ENCODE results near the gene SNX25.

The SNX25 gene

DNA sequence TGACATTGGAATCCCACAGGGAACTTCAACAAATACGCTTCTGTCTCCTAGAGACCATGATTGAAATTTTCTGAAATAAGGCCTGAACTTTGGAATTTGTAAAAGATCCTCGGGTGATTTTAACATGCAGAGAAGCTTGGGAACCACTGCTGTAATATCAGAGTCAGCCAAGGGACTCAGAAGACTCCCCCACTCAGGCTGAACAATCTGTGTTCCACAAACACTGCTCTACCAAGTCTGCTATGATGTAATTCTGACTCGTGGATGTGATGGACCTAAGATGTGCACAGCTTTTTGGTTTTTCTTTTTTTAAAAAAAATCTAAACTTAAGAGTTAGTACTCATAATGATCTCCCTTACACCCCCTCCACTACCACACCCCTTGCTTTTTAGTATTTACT, 160.3 kb downstream of the SNX25 start:
- H3K9ac ChIP-seq: no peak overlapping the region
- TF ChIP-seq, protein P1, sequence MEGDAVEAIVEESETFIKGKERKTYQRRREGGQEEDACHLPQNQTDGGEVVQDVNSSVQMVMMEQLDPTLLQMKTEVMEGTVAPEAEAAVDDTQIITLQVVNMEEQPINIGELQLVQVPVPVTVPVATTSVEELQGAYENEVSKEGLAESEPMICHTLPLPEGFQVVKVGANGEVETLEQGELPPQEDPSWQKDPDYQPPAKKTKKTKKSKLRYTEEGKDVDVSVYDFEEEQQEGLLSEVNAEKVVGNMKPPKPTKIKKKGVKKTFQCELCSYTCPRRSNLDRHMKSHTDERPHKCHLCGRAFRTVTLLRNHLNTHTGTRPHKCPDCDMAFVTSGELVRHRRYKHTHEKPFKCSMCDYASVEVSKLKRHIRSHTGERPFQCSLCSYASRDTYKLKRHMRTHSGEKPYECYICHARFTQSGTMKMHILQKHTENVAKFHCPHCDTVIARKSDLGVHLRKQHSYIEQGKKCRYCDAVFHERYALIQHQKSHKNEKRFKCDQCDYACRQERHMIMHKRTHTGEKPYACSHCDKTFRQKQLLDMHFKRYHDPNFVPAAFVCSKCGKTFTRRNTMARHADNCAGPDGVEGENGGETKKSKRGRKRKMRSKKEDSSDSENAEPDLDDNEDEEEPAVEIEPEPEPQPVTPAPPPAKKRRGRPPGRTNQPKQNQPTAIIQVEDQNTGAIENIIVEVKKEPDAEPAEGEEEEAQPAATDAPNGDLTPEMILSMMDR (conservative IDR thresholded peaks at IDR 0.05; ENCODE audit: low read depth, low read length): no peak
- H3K4me3 ChIP-seq (IDR thresholded peaks at IDR 0.05; ENCODE audit: insufficient read depth, low read depth, low read length): no peak overlapping the region
- H3K27ac ChIP-seq: no peak overlapping the region
- H3K4me2 ChIP-seq: no peak overlapping the region
- H3K36me3 ChIP-seq (ENCODE audit: insufficient read depth): no peaks in the 10 kb centered on the region
- H3K79me2 ChIP-seq (ENCODE audit: insufficient read depth, low read depth): no peaks in the 10 kb centered on the region
- no peaks in the 10 kb centered on the region for H4K20me1 ChIP-seq (ENCODE audit: insufficient read depth)
- H3K4me1 ChIP-seq (ENCODE audit: low read depth, poor library complexity, severe bottlenecking): peaks cover 5% of the 10 kb centered on the region
- no peak overlapping the region for H2AFZ ChIP-seq (ENCODE audit: low read depth)
- H3K27me3 ChIP-seq (ENCODE audit: insufficient read depth, low read depth): no peaks in the 10 kb centered on the region

DNA sequence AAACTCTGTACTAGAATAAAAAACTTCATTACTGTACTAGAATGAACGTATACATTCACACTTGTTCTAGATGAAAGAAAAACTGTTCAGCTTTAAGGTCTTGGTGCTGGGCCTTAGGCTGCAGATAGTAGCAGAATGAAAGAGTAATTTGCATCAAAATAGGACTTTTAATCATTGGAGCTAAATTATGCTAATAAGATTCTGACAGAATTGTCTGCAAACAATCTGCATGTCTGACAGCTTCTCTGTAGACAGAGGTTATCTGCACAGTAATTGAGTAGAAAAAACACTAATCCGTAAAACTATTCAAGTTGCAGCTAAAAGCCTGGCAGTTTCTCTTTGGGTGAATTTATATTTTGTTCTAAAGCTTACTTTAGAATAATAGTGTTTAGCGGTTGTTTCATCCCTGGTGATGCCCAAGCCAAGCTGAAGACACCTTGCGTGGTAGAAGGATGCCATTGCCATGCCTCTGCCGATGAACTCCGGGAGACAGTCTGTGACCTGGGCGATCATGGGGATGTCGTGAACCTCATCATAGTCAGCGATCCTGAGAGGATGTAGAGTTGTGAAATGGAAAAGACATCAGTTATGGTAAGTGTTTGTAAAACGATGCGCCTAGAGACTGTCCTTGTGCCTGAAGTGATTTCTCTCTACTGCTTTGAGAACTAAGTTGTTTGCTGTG, 161.0 kb downstream of the SNX25 start:
- TF ChIP-seq, protein P1 (conservative IDR thresholded peaks at IDR 0.05; ENCODE audit: low read depth, low read length): no peak
- no peaks in the 10 kb centered on the region for H3K4me1 ChIP-seq (ENCODE audit: low read depth, poor library complexity, severe bottlenecking)
- no peak overlapping the region for H3K9ac ChIP-seq

DNA sequence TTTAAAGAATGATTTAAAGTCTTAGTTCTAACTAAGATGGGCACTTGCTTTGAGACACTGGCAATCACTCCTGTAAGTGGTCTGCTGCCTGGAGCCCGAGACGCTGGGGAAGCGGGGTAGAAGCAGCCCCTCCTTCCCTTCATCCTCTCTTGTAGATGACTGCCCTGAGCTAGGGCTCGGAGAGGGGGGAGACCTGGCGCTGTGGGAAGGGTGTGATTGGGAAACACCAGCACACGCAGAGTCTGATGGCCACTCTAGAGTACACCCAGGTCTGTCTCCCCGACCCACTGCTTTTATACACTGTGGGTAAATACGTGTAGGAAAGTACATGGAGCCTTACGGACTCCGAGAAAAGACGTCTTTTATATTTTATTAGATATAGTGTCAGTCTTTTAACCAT, 162.3 kb downstream of the SNX25 start:
- TF ChIP-seq, protein P1 (conservative IDR thresholded peaks at IDR 0.05; ENCODE audit: low read depth, low read length): no peak
- Histone ChIP-seq H3K27ac (no peak overlapping the region), H3K79me2 (ENCODE audit: insufficient read depth, low read depth) (no peaks in the 10 kb centered on the region), H2AFZ (ENCODE audit: low read depth) (no peak overlapping the region), H4K20me1 (ENCODE audit: insufficient read depth) (no peaks in the 10 kb centered on the region), H3K36me3 (ENCODE audit: insufficient read depth) (no peaks in the 10 kb centered on the region), H3K4me2 (no peak overlapping the region), H3K9ac (no peak overlapping the region), H3K4me1 (ENCODE audit: low read depth, poor library complexity, severe bottlenecking) (no peaks in the 10 kb centered on the region), H3K4me3 (IDR thresholded peaks at IDR 0.05; ENCODE audit: insufficient read depth, low read depth, low read length) (no peak overlapping the region), H3K27me3 (ENCODE audit: insufficient read depth, low read depth) (no peaks in the 10 kb centered on the region)

More for the DNA sequence above, 161.0 kb downstream of the SNX25 start:
- no peaks in the 10 kb centered on the region for H3K79me2 ChIP-seq (ENCODE audit: insufficient read depth, low read depth)
- H4K20me1 ChIP-seq (ENCODE audit: insufficient read depth): no peaks in the 10 kb centered on the region
- no peak overlapping the region for H3K4me3 ChIP-seq (IDR thresholded peaks at IDR 0.05; ENCODE audit: insufficient read depth, low read depth, low read length)
- no peaks in the 10 kb centered on the region for H3K36me3 ChIP-seq (ENCODE audit: insufficient read depth)
- no peak overlapping the region for H3K4me2 ChIP-seq
- H2AFZ ChIP-seq (ENCODE audit: low read depth): no peak overlapping the region
- H3K27ac ChIP-seq: no peak overlapping the region
- no peaks in the 10 kb centered on the region for H3K27me3 ChIP-seq (ENCODE audit: insufficient read depth, low read depth)

DNA sequence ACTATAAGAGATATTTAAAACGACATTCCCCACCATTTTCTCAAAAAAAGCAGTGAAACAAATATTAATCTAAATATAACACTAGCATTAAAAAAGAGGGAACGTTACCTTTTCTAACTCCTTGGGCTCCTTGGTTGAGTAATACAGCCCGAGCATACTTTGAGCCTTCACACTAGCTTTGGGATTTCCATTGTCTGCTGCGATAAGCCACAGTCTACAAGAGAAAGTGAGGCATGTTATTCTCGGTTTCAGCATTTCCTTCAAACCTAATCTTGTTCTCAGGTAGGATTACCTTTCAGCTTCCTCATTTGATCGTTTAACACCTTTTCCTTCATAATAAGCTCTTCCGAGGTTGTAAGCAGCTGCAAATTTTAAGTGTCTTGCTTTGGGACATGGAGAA, 164.6 kb downstream of the SNX25 start:
- H3K27me3 ChIP-seq (ENCODE audit: insufficient read depth, low read depth): no peaks in the 10 kb centered on the region
- no peaks in the 10 kb centered on the region for H3K79me2 ChIP-seq (ENCODE audit: insufficient read depth, low read depth)
- no peak overlapping the region for H2AFZ ChIP-seq (ENCODE audit: low read depth)
- TF ChIP-seq, protein P1 (conservative IDR thresholded peaks at IDR 0.05; ENCODE audit: low read depth, low read length): no peak
- H3K9ac ChIP-seq: no peak overlapping the region
- no peaks in the 10 kb centered on the region for H4K20me1 ChIP-seq (ENCODE audit: insufficient read depth)
- no peak overlapping the region for H3K27ac ChIP-seq
- H3K36me3 ChIP-seq (ENCODE audit: insufficient read depth): no peaks in the 10 kb centered on the region
- H3K4me3 ChIP-seq (IDR thresholded peaks at IDR 0.05; ENCODE audit: insufficient read depth, low read depth, low read length): no peak overlapping the region
- H3K4me1 ChIP-seq (ENCODE audit: low read depth, poor library complexity, severe bottlenecking): no peaks in the 10 kb centered on the region
- no peak overlapping the region for H3K4me2 ChIP-seq

Data from KMS-11 (cell line).